Progenitor cell of endocrine pancreas (in vitro differentiated cells): ENCODE results near the gene NFATC3. TPM values are rescaled to one million over a fixed set of nuclear protein-coding genes. Genes with fewer than 3 reads are reported as not detected.

Source experiments
- DNase-seq: peaks from one replicate; pipeline ENCODE4 v3.0.0; 2021; ENCODE audit warnings: low spot score; ENCODE audit not compliant: unreplicated experiment
- H3K27ac Mint-ChIP-seq: 2 replicates; pipeline ENCODE4 v1.8.0; 2021; ENCODE audit warnings: mild to moderate bottlenecking, moderate library complexity, mixed read lengths
- H3K27me3 Mint-ChIP-seq: 2 replicates; pipeline ENCODE4 v1.8.0; 2021; ENCODE audit warnings: mixed read lengths
- H3K36me3 Mint-ChIP-seq: 2 replicates; pipeline ENCODE4 v1.8.0; 2022; ENCODE audit warnings: mixed read lengths; ENCODE audit not compliant: insufficient read depth
- H3K4me1 Mint-ChIP-seq: 2 replicates; pipeline ENCODE4 v1.8.0; 2021; ENCODE audit warnings: low read depth, mixed read lengths
- H3K4me3 Mint-ChIP-seq: 2 replicates; pipeline ENCODE4 v1.8.0; 2021; ENCODE audit warnings: low read depth, mild to moderate bottlenecking, moderate library complexity, mixed read lengths
- H3K9me3 Mint-ChIP-seq: 2 replicates; pipeline ENCODE4 v1.8.0; 2021; ENCODE audit warnings: low read depth, mixed read lengths
- total RNA-seq: library from RNA; stranded (reverse); gene quantifications from 2 replicates; pipeline ENCODE4 v1.2.1, GENCODE V29; 2021
- TF ChIP-seq, protein P1 (sequence below): fragments of 200-600 bp; sonication (generic); IDR thresholded peaks from one replicate; pipeline ENCODE4 v1.5.0; 2021; ENCODE audit warnings: antibody characterized with exemption, mild to moderate bottlenecking; ENCODE audit not compliant: unreplicated experiment

The NFATC3 gene
- total RNA-seq, 1 donor from 2014 or later: 51.8 TPM

DNA sequence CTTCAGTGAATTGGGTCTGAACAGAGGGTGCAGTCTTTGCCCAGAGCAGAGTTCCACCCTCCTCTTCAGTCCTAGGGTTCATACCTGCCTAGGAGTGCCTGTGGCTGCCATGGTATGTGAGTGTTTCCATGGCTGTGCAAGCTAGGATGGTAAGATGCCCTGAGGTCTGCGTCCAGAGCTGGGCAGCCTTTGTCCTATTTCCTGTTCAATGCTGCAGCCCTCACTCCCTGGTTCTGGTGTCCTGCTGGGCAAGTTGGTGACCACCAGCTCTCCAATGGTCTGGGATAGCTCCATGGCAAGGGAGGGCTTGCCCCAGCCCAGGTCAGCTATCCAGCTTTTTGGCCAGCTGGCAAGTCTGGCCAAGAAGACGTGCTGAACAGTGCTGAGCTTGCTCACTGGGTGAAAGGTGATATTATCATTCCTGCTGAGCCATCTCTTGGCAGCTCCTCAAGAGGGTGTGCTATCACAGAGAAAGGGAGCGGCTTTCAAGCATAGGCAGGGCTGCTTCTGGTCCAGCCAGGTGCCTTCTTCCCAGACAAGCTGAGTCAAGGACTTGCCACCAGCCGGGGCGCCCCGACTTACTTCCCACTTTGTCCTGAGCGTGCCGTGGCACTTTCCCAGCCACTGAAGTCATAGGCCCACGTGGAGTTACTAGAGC is 13.0 kb upstream of the NFATC3 start:
- Mint-ChIP-seq H3K9me3 (no peaks in the 10 kb centered on the region), H3K4me1 (no peaks in the 10 kb centered on the region), H3K27ac (no peak overlapping the region), H3K36me3 (peaks cover 15% of the 10 kb centered on the region), H3K27me3 (no peaks in the 10 kb centered on the region), H3K4me3 (no peak overlapping the region)
- DNase-seq: no peak
- TF ChIP-seq, protein P1, sequence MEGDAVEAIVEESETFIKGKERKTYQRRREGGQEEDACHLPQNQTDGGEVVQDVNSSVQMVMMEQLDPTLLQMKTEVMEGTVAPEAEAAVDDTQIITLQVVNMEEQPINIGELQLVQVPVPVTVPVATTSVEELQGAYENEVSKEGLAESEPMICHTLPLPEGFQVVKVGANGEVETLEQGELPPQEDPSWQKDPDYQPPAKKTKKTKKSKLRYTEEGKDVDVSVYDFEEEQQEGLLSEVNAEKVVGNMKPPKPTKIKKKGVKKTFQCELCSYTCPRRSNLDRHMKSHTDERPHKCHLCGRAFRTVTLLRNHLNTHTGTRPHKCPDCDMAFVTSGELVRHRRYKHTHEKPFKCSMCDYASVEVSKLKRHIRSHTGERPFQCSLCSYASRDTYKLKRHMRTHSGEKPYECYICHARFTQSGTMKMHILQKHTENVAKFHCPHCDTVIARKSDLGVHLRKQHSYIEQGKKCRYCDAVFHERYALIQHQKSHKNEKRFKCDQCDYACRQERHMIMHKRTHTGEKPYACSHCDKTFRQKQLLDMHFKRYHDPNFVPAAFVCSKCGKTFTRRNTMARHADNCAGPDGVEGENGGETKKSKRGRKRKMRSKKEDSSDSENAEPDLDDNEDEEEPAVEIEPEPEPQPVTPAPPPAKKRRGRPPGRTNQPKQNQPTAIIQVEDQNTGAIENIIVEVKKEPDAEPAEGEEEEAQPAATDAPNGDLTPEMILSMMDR: no peak

DNA sequence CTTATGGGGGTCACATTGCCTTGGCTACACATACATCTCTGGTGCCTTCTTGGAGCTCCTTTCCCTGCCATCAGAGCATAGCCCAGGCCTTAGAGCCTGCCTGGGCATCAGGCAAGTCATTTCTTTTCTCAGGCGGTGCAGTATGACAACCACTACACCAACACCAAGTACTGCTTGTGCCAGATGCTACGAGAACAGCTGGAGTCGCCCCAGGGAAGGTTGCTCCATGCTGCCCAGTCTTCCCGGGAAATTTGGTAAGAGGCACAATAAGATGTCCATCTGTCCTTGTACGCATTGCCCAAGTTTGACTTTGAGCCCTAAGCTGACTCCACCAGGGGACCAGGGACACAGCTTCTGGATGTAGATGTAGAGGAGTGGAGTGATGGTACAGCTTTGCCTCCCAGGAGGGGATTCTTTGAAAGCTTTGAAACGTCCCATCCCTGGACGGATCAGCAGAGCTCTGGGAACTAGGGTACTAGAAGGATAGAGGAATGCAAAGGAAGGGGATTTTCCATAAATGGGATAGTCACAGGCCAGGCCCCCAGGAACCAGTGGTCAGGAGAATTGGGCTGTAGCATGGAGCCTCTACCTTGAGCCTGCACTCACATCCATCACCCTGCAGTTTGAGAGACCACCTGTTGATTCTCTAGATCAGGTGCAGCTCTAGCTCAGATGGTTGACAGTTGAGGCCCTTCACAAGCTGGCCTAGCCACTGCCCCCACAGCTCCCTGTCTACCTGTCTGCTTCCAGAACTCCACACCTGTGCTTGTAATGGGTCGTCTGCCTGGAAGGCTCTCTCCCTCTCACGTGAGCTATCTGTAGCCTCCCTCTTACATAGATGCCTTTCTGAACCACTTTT is 11.0 kb upstream of the NFATC3 start:
- H3K27ac Mint-ChIP-seq: no peak overlapping the region
- TF ChIP-seq, protein P1: no peak
- H3K4me3 Mint-ChIP-seq: no peak overlapping the region
- peaks cover 18% of the 10 kb centered on the region for H3K36me3 Mint-ChIP-seq
- no peaks in the 10 kb centered on the region for H3K4me1 Mint-ChIP-seq
- H3K27me3 Mint-ChIP-seq: no peaks in the 10 kb centered on the region
- no peaks in the 10 kb centered on the region for H3K9me3 Mint-ChIP-seq
- no peak for DNase-seq

DNA sequence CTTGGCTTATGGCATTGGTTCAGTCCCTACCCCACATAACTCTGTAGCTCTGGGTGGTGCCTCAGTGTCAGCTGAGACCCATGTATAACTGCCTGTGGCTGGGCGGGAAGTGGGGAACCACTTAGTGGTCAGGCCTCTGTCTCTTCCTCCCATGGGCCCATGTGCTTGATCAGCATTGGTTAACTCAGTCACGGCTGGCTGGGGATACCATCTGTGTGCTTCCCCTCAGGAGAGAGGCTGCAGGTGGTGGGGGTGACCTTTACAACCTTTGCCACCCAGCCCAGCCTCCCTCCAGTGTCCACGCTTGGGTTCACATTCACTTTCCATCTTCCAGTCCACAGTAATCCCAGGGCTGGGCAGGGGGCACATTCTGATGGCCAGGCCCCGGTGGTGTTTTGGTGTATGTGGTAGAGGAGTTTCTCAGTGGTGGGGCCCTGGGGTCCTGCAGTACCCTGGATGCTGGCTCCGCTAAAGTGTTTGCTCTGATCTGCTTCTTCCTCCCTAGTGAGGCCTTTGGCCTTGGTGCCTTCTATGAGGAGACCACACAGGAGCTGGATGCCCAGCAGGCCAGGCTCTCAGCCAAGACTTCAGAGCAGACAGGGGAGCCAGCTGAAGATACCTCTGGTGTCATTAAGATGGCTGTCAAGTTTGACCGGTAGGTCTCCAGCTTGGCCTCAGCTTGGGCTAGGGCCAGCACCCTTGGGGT is 10.2 kb upstream of the NFATC3 start:
- H3K27ac Mint-ChIP-seq: no peak overlapping the region
- peaks cover 5% of the 10 kb centered on the region for H3K4me1 Mint-ChIP-seq
- H3K4me3 Mint-ChIP-seq: no peak overlapping the region
- TF ChIP-seq, protein P1: no peak
- no peaks in the 10 kb centered on the region for H3K9me3 Mint-ChIP-seq
- peaks cover 18% of the 10 kb centered on the region for H3K36me3 Mint-ChIP-seq
- no peak for DNase-seq
- no peaks in the 10 kb centered on the region for H3K27me3 Mint-ChIP-seq

DNA sequence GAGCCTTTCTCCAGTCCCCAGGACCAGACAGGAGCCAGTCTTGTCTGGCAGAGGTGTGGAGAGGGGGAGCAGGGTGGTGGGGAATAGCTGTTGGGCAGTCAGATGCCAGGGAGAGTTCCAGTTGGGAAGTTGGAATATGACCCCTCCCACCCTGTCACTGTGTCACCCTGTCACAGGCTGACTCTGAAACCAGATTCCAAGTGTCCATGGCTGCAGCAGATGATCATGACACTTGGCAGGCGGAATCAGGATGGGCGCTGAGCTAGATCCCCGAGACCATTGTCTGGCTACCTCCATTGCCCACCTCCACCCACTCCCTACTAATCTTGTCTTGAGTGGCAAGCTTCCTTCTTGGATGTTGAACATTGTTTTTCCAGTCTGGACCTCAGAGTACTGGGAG is 9.2 kb upstream of the NFATC3 start:
- H3K9me3 Mint-ChIP-seq: no peaks in the 10 kb centered on the region
- DNase-seq: no peak
- peaks cover 18% of the 10 kb centered on the region for H3K36me3 Mint-ChIP-seq
- no peak overlapping the region for H3K27ac Mint-ChIP-seq
- TF ChIP-seq, protein P1: no peak
- no peak overlapping the region for H3K4me3 Mint-ChIP-seq
- H3K4me1 Mint-ChIP-seq: peaks cover 5% of the 10 kb centered on the region
- H3K27me3 Mint-ChIP-seq: no peaks in the 10 kb centered on the region

DNA sequence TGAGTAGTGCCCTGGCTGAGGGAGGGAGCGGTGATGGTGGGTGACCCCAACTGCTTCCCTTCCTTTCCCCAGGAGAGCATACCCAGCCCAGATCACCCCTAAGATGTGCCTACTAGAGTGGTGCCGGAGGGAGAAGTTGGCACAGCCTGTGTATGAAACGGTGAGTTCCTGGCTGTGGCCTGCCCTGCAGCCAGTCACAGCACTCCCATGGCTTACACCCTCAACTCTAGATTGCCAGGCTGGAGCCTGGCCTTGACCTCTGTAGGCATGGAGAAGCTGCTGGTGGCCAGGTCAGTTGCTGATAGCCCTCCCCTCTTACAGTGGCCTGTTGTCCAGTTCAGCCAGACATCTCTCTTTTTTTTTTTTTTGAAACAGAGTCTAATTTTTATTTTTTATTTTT is 8.6 kb upstream of the NFATC3 start:
- TF ChIP-seq, protein P1: no peak
- DNase-seq: no peak
- H3K36me3 Mint-ChIP-seq: peaks cover 15% of the 10 kb centered on the region
- H3K27me3 Mint-ChIP-seq: no peaks in the 10 kb centered on the region
- no peak overlapping the region for H3K4me3 Mint-ChIP-seq
- no peak overlapping the region for H3K27ac Mint-ChIP-seq
- no peaks in the 10 kb centered on the region for H3K9me3 Mint-ChIP-seq
- peaks cover 5% of the 10 kb centered on the region for H3K4me1 Mint-ChIP-seq
